Activated naive CD4-positive, alpha-beta T cell treated with Interleukin-2 at 50 U/mL for 16 hours (primary cell): ENCODE data around the gene ELMO3.

Experiments
- DNase-seq: peaks from one replicate; pipeline ENCODE4 v3.0.0-alpha.2; 2020

The ELMO3 gene

GRCh38 chr16:67183627-67184452 lies 15.1 kb upstream of the ELMO3 start, which contains the start of gene MATCAP1:
Gene MATCAP1, minus strand, starts transcription at chr16:67183963. Its CDS starts 3,353 bp downstream, at chr16:67180610.
- DNase-seq, result peak; percentile 95

- DNase-seq, result no peak
Measured at GRCh38 chr16:67184453-67184994, 14.4 kb upstream of the ELMO3 start.

GRCh38 chr16:67184995-67185650 lies 13.8 kb upstream of the ELMO3 start:
- peak; percentile 87 for DNase-seq

- DNase-seq, result no peak
Measured at GRCh38 chr16:67185651-67186134, 13.2 kb upstream of the ELMO3 start.

GRCh38 chr16:67186550-67186950 lies 12.4 kb upstream of the ELMO3 start:
- no peak for DNase-seq

GRCh38 chr16:67187175-67187890 lies 11.6 kb upstream of the ELMO3 start:
- DNase-seq, result no peak

- no peak for DNase-seq
Measured at GRCh38 chr16:67188323-67188722, 10.6 kb upstream of the ELMO3 start.

GRCh38 chr16:67188798-67189197 lies 10.1 kb upstream of the ELMO3 start:
- no peak for DNase-seq

- DNase-seq, result no peak
Measured at GRCh38 chr16:67190041-67190440, 8.9 kb upstream of the ELMO3 start, which contains the start of gene EXOC3L1. Gene EXOC3L1, minus strand, starts transcription at chr16:67190136. Its CDS starts 460 bp downstream, at chr16:67189676.

GRCh38 chr16:67190448-67191399 lies 8.2 kb upstream of the ELMO3 start:
- DNase-seq, result no peak

- DNase-seq, result no peak
Measured at GRCh38 chr16:67191411-67191994, 7.4 kb upstream of the ELMO3 start.

- DNase-seq, result peak; percentile 88
Measured at GRCh38 chr16:67191995-67192681, 6.8 kb upstream of the ELMO3 start, which contains the start of gene E2F4. Gene E2F4, plus strand, starts transcription at chr16:67192155. Its CDS starts 73 bp downstream, at chr16:67192228.

- no peak for DNase-seq
Measured at GRCh38 chr16:67192781-67193361, 6.1 kb upstream of the ELMO3 start.

GRCh38 chr16:67193536-67193935 lies 5.4 kb upstream of the ELMO3 start:
- DNase-seq, result no peak

- DNase-seq, result no peak
Measured at GRCh38 chr16:67194260-67194659, 4.7 kb upstream of the ELMO3 start.

- no peak for DNase-seq
Measured at GRCh38 chr16:67195676-67196075, 3.3 kb upstream of the ELMO3 start.

- no peak for DNase-seq
Measured at GRCh38 chr16:67196881-67197280, 2.0 kb upstream of the ELMO3 start.

- no peak for DNase-seq
Measured at GRCh38 chr16:67197704-67198103, 1.2 kb upstream of the ELMO3 start.

- no peak for DNase-seq
Measured at GRCh38 chr16:67198238-67198734, 645 bp upstream of the ELMO3 start.

GRCh38 chr16:67199808-67200198 lies 872 bp downstream of the ELMO3 start:
- DNase-seq, result no peak
